Measurements from ENCODE around the gene SLC22A6. TPM values are rescaled to one million over a fixed set of nuclear protein-coding genes. Genes with fewer than 3 reads are reported as not detected.

SLC22A6 gene
- total RNA-seq, 2 donors from 2014 or later = not detected

- peaks cover 9% of the 10 kb centered on the region for H3K4me1 ChIP-seq (replicated peaks)
- no peak overlapping the region for H3K4me3 ChIP-seq
- no peak for DNase-seq (ENCODE audit: low spot score)
- no peaks in the 10 kb centered on the region for H3K9me3 ChIP-seq
- no peak overlapping the region for H3K27ac ChIP-seq
- WGBS = 88% methylated on average over 3 of the region's 3 CpGs
- H3K27me3 ChIP-seq (replicated peaks; ENCODE audit: insufficient read depth) = no peaks in the 10 kb centered on the region
- intact Hi-C loops (cut with DNase I) = no loop called here
- H3K36me3 ChIP-seq = no peaks in the 10 kb centered on the region
- TF ChIP-seq POLR2AphosphoS5 (IDR thresholded peaks at IDR 0.05) = no peak
- no peak for TF ChIP-seq POLR2A (IDR thresholded peaks at IDR 0.05)
- no peak for TF ChIP-seq CTCF (IDR thresholded peaks at IDR 0.05)
These were observed 22.4 kb downstream of the SLC22A6 start for GRCh38 chr11:62962391-62962790.

GRCh38 chr11:62961017-62961570, 23.7 kb downstream of the SLC22A6 start:
- peaks cover 9% of the 10 kb centered on the region for H3K4me1 ChIP-seq (replicated peaks)
- no peak overlapping the region for H3K27ac ChIP-seq
- WGBS = 82% methylated on average over 4 of the region's 4 CpGs
- no peak overlapping the region for H3K4me3 ChIP-seq
- H3K27me3 ChIP-seq (replicated peaks; ENCODE audit: insufficient read depth) = no peaks in the 10 kb centered on the region
- no peaks in the 10 kb centered on the region for H3K36me3 ChIP-seq
- intact Hi-C loops (cut with DNase I) = no loop called here
- no peak for DNase-seq (ENCODE audit: low spot score)
- H3K9me3 ChIP-seq = no peaks in the 10 kb centered on the region
- no peak for TF ChIP-seq CTCF (IDR thresholded peaks at IDR 0.05)
- TF ChIP-seq POLR2A (IDR thresholded peaks at IDR 0.05) = no peak
- TF ChIP-seq POLR2AphosphoS5 (IDR thresholded peaks at IDR 0.05) = no peak

GRCh38 chr11:62959422-62959980, 25.3 kb downstream of the SLC22A6 start:
- WGBS = 100% methylated on average over 1 of the region's 1 CpG
- H3K4me1 ChIP-seq (replicated peaks) = peaks cover 4% of the 10 kb centered on the region
- H3K4me3 ChIP-seq = no peak overlapping the region
- TF ChIP-seq POLR2A (IDR thresholded peaks at IDR 0.05) (no peak), CTCF (IDR thresholded peaks at IDR 0.05) (no peak), POLR2AphosphoS5 (IDR thresholded peaks at IDR 0.05) (no peak)
- no peaks in the 10 kb centered on the region for H3K27me3 ChIP-seq (replicated peaks; ENCODE audit: insufficient read depth)
- intact Hi-C loops (cut with DNase I) = no loop called here
- DNase-seq (ENCODE audit: low spot score) = no peak
- peak overlapping the region; percentile 40 to 64 for H3K27ac ChIP-seq
- H3K9me3 ChIP-seq = no peaks in the 10 kb centered on the region
- no peaks in the 10 kb centered on the region for H3K36me3 ChIP-seq

- 20% methylated on average over 11 of the region's 11 CpGs for WGBS
- Histone ChIP-seq H3K36me3 (no peaks in the 10 kb centered on the region), H3K4me3 (no peak overlapping the region), H3K9me3 (no peaks in the 10 kb centered on the region), H3K27me3 (replicated peaks; ENCODE audit: insufficient read depth) (no peaks in the 10 kb centered on the region), H3K4me1 (replicated peaks) (peaks cover 4% of the 10 kb centered on the region), H3K27ac (peak overlapping the region; percentile 40 to 64)
- peak; percentile 24 for DNase-seq (ENCODE audit: low spot score)
- intact Hi-C loops (cut with DNase I) = no loop called here
- TF ChIP-seq CTCF (IDR thresholded peaks at IDR 0.05) (no peak), POLR2AphosphoS5 (IDR thresholded peaks at IDR 0.05) (peak; percentile 22), POLR2A (IDR thresholded peaks at IDR 0.05) (no peak)
These were observed 26.0 kb downstream of the SLC22A6 start for GRCh38 chr11:62958547-62959421.

All from prostate gland (tissue), 2 donors.